ENCODE results near the gene BTD. TPM values are rescaled to one million over a fixed set of nuclear protein-coding genes. Genes with fewer than 3 reads are reported as not detected.

The BTD gene
- total and polyA plus RNA-seq, 12 donors: 9.9 to 148 (median 58.3) TPM

DNA sequence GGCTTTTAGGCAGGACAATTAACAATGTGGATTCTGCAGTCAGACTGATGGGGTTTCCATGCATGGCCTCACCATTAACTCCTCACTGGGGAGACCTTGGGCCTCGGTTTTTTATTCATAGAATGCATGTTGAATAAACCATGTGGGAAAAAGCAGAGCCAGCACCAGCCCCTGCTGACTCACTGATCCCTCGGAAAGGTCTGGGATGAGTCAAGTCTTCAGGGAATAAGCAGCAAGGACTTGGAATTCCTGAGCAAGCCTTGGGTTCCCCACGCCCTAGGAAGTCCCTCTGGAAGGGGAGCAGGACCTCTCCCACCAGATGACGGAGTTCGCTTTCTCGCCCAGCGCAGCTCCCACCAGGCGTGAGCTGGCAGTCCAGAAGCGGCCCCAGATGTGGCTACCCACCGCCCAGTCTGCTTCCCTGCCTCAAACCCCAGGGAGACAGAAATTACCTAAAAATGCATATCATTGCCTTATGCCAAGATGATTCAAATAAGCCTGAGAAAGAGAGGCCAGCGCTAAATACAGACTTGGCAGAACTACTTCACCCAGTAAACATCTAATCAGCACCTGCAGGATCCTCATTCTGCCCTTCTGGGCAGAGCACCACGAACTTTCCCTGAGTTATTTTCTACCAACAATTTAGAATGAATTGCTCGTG, 45.4 kb downstream of the BTD start:
- H3K27ac ChIP-seq: peak overlapping the region; percentile 47 to 87 (median 71)
- H3K9me3 ChIP-seq (replicated peaks in 1 of 3): no peaks in the 10 kb centered on the region
- H3K36me3 ChIP-seq (replicated peaks in 1 of 2): no peaks in the 10 kb centered on the region
- no peak overlapping the region for H3K4me3 ChIP-seq
- no peaks in the 10 kb centered on the region for H3K27me3 ChIP-seq
- 45 to 52% (median 51%) methylated on average over 5 to 13 of the region's 13 CpGs for WGBS, 4 donors
- TF ChIP-seq POLR2A (IDR thresholded peaks at IDR 0.05): no peak
- TF ChIP-seq, protein P1, sequence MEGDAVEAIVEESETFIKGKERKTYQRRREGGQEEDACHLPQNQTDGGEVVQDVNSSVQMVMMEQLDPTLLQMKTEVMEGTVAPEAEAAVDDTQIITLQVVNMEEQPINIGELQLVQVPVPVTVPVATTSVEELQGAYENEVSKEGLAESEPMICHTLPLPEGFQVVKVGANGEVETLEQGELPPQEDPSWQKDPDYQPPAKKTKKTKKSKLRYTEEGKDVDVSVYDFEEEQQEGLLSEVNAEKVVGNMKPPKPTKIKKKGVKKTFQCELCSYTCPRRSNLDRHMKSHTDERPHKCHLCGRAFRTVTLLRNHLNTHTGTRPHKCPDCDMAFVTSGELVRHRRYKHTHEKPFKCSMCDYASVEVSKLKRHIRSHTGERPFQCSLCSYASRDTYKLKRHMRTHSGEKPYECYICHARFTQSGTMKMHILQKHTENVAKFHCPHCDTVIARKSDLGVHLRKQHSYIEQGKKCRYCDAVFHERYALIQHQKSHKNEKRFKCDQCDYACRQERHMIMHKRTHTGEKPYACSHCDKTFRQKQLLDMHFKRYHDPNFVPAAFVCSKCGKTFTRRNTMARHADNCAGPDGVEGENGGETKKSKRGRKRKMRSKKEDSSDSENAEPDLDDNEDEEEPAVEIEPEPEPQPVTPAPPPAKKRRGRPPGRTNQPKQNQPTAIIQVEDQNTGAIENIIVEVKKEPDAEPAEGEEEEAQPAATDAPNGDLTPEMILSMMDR (IDR thresholded peaks at IDR 0.05): no peak
- peaks cover 18 to 29% of the 10 kb centered on the region in 2 donors for H3K4me1 ChIP-seq (replicated peaks in 1 of 2)
- DNase-seq: peak; percentile 60 to 79 (median 76)
- intact Hi-C loops (cut with DNase I): no loop called here

GRCh38 chr3:15647611-15648167, 46.1 kb downstream of the BTD start:
- TF ChIP-seq, protein P1 (IDR thresholded peaks at IDR 0.05): no peak
- TF ChIP-seq POLR2A (IDR thresholded peaks at IDR 0.05): no peak
- no peak overlapping the region for H3K4me3 ChIP-seq
- H3K27me3 ChIP-seq: no peaks in the 10 kb centered on the region
- no peaks in the 10 kb centered on the region for H3K9me3 ChIP-seq (replicated peaks in 1 of 3)
- intact Hi-C loops (cut with DNase I): no loop called here
- no peaks in the 10 kb centered on the region for H3K36me3 ChIP-seq (replicated peaks in 1 of 2)
- 33 to 45% (median 38%) methylated on average over 4 of the region's 4 CpGs for WGBS, 4 donors
- H3K4me1 ChIP-seq (replicated peaks in 1 of 2): peaks cover 18 to 29% of the 10 kb centered on the region in 2 donors
- H3K27ac ChIP-seq: peak overlapping the region; percentile 47 to 87 (median 71)
- peak in 2 of 7 donors; percentile 11 to 40 for DNase-seq

GRCh38 chr3:15649341-15649740, 47.8 kb downstream of the BTD start:
- 93 to 100% (median 96%) methylated on average over 3 of the region's 3 CpGs for WGBS, 4 donors
- Histone ChIP-seq H3K4me3 (no peak overlapping the region), H3K27ac (no peak overlapping the region), H3K4me1 (replicated peaks in 1 of 2) (peaks cover 18 to 29% of the 10 kb centered on the region in 2 donors), H3K9me3 (replicated peaks in 1 of 3) (no peaks in the 10 kb centered on the region), H3K27me3 (no peaks in the 10 kb centered on the region), H3K36me3 (replicated peaks in 1 of 2) (no peaks in the 10 kb centered on the region)
- no peak for DNase-seq
- TF ChIP-seq, protein P1 (IDR thresholded peaks at IDR 0.05): no peak
- no peak for TF ChIP-seq POLR2A (IDR thresholded peaks at IDR 0.05)
- intact Hi-C loops (cut with DNase I): no loop called here

DNA sequence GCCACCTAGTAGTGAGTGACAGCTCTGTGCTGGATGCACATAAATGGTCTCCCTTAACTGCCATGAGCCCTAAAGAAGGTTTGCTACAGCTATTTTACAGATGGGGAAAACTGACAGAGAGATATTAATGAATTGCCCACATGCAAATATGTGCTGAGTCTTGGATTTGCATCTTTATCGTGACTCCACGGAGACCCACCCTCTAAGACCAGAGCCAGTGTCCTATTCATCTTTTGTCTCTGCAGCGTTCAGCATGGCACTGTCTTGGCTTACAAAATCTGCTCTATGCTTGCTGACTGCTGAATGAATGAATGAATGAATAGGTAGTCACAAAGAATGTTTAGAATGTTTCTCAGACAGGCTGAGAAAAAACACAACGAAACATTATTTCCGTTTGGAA, 48.3 kb downstream of the BTD start:
- no peaks in the 10 kb centered on the region for H3K36me3 ChIP-seq (replicated peaks in 1 of 2)
- H3K4me1 ChIP-seq (replicated peaks in 1 of 2): peaks cover 18 to 29% of the 10 kb centered on the region in 2 donors
- no peak for TF ChIP-seq POLR2A (IDR thresholded peaks at IDR 0.05)
- TF ChIP-seq, protein P1 (IDR thresholded peaks at IDR 0.05): no peak
- 88 to 95% (median 93%) methylated on average over 5 of the region's 5 CpGs for WGBS, 4 donors
- H3K4me3 ChIP-seq: no peak overlapping the region
- DNase-seq: no peak
- intact Hi-C loops (cut with DNase I): no loop called here
- no peaks in the 10 kb centered on the region for H3K27me3 ChIP-seq
- no peak overlapping the region for H3K27ac ChIP-seq
- H3K9me3 ChIP-seq (replicated peaks in 1 of 3): no peaks in the 10 kb centered on the region

Data from adrenal gland (tissue), 12 donors.